ENCODE results near the gene CD6. TPM values are rescaled to one million over a fixed set of nuclear protein-coding genes. Genes with fewer than 3 reads are reported as not detected.

Gene CD6
- total and polyA plus RNA-seq, 2 donors (not counting 3 experiments of a cell fraction or from before 2014, with no cell fraction given), result not detected

DNA sequence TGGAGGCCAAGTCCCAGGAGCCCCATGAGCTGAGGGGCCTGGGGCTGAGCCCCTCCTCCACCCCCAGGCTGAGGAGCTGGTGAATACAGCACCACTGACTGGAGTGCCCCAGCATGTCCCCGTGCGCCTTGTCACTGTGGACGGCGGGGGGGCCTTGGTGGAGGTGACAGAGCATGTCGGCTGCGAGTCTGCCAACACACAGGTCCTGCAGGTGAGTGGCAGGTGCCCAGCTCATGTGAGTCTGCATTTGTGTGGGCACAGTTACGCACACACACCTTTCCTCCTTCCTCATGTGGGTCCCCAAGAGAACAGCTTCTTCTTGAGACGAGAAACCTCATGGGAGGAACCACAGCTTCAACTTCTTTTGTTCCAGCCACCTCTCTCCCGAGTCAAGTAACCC is 39.6 kb upstream of the CD6 start:
- no TSS peak for BruUV-seq (replicated peaks)
- ChIA-PET CTCF (interaction anchor here (1.4 kb wide), 1 partner anchor 11 kb away, joined by 5 read pairs; no protein-coding TSS in a partner anchor), POLR2A (no interaction called here)
- Histone ChIP-seq H3K9me1 (replicated peaks; ENCODE audit: control insufficient read depth, extremely low read depth, insufficient read depth, low read length) (no peaks in the 10 kb centered on the region), H3K9me3 (replicated peaks; ENCODE audit: control insufficient read depth, insufficient read depth, low read length) (no peaks in the 10 kb centered on the region), H3K79me2 (ENCODE audit: control insufficient read depth, insufficient read depth, low read length) (no peaks in the 10 kb centered on the region), H3K9ac (replicated peaks; ENCODE audit: extremely low read depth, insufficient read depth, low read length) (no peak overlapping the region), H3K4me3 (replicated peaks in 1 of 3; ENCODE audit: insufficient read depth in 1 of 3, low read depth in 1 of 3, low read length in 3 of 3) (no peak overlapping the region), H4K20me1 (replicated peaks; ENCODE audit: control insufficient read depth, extremely low read depth, insufficient read depth, low read length) (no peaks in the 10 kb centered on the region), H3K4me1 (ENCODE audit: control insufficient read depth, extremely low read depth, insufficient read depth, low read length) (peaks cover 2% of the 10 kb centered on the region), H3K27ac (ENCODE audit: insufficient read depth, low read depth, low read length) (no peak overlapping the region), H3K27me3 (ENCODE audit: control insufficient read depth in 2 of 2, insufficient read depth in 2 of 2, low read length in 2 of 2) (no peaks in the 10 kb centered on the region), H3K4me2 (ENCODE audit: insufficient read depth, low read length) (no peak overlapping the region), H2AFZ (ENCODE audit: low read depth, low read length) (no peak overlapping the region), H3K36me3 (ENCODE audit: control insufficient read depth in 2 of 2, extremely low read depth in 1 of 2, insufficient read depth in 2 of 2, low read length in 2 of 2) (peaks cover 3 to 45% of the 10 kb centered on the region in 2 experiments)
- no peak for FAIRE-seq
- dilution Hi-C loops (cut with MboI; ENCODE audit: extremely low pct_ligation_motif_present, low sequenced_read_pairs) (no loop called here), intact Hi-C loops (cut with micrococcal nuclease) (no loop called here)
- TF ChIP-seq MYC (IDR thresholded peaks at IDR 0.05; ENCODE audit: low read depth, low read length) (no peak), EZH2 (IDR thresholded peaks at IDR 0.05; ENCODE audit: borderline replicate concordance, low read depth, low read length, severe bottlenecking) (no peak), GATA2 (IDR thresholded peaks at IDR 0.05; ENCODE audit: insufficient read depth, insufficient read length, low read depth, low read length) (no peak), FOS (IDR thresholded peaks at IDR 0.05; ENCODE audit: borderline replicate concordance, insufficient read depth, low read length) (no peak), POLR2A (IDR thresholded peaks at IDR 0.05; ENCODE audit: low read depth, low read length) (no peak), JUN (IDR thresholded peaks at IDR 0.05; ENCODE audit: borderline replicate concordance, insufficient read depth, insufficient read length, low read depth) (no peak), POLR2AphosphoS5 (IDR thresholded peaks at IDR 0.05; ENCODE audit: insufficient read depth, low read depth, low read length) (no peak)
- TF ChIP-seq, protein P1, sequence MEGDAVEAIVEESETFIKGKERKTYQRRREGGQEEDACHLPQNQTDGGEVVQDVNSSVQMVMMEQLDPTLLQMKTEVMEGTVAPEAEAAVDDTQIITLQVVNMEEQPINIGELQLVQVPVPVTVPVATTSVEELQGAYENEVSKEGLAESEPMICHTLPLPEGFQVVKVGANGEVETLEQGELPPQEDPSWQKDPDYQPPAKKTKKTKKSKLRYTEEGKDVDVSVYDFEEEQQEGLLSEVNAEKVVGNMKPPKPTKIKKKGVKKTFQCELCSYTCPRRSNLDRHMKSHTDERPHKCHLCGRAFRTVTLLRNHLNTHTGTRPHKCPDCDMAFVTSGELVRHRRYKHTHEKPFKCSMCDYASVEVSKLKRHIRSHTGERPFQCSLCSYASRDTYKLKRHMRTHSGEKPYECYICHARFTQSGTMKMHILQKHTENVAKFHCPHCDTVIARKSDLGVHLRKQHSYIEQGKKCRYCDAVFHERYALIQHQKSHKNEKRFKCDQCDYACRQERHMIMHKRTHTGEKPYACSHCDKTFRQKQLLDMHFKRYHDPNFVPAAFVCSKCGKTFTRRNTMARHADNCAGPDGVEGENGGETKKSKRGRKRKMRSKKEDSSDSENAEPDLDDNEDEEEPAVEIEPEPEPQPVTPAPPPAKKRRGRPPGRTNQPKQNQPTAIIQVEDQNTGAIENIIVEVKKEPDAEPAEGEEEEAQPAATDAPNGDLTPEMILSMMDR (IDR thresholded peaks at IDR 0.05; ENCODE audit: extremely low read depth in 1 of 2, insufficient read depth in 1 of 2, low read depth in 1 of 2, low read length in 2 of 2), result no peak
- TF ChIP-seq, protein P2, sequence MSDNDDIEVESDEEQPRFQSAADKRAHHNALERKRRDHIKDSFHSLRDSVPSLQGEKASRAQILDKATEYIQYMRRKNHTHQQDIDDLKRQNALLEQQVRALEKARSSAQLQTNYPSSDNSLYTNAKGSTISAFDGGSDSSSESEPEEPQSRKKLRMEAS (IDR thresholded peaks at IDR 0.05; ENCODE audit: insufficient read depth, insufficient read length), result no peak
- no peak for DNase-seq (ENCODE audit: low read depth, low spot score)
